GM23248 (cell line): ENCODE measurements around the gene HAO2.

ENCODE experiments used
- EZH2 ChIP-seq: fragments of 200-600 bp; sonication (generic); IDR thresholded peaks from 2 replicates; pipeline ENCODE4 v1.6.1; 2018; ENCODE audit warnings: antibody characterized with exemption, mild to moderate bottlenecking; ENCODE audit not compliant: insufficient read depth, poor library complexity, severe bottlenecking
- EZH2phosphoT487 ChIP-seq: fragments of 200-600 bp; sonication (generic); IDR thresholded peaks from 2 replicates; pipeline ENCODE4 v1.6.1; 2018; ENCODE audit warnings: antibody characterized with exemption, moderate library complexity, mild to moderate bottlenecking, low read depth; ENCODE audit not compliant: insufficient read depth

DNA sequence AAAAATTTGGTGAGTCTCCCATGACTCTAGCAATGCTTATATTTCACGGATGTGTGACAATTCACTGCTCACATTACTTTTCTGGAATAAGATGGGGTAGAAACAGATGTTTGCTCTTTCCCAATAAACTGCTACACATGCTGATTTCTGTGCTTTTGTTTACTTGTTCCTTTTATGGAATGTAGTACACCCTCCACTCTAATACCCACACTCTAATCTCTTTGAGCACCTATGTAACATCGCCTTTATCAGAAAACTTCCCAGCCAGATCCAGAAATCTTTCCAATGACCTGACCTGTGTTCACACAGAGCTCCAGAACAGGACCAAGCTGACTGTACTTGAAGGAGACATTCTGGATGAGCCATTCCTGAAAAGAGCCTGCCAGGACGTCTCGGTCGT lies 50.5 kb downstream of the HAO2 start:
- no peak for TF ChIP-seq EZH2
- no peak for TF ChIP-seq EZH2phosphoT487
